Astrocyte (in vitro differentiated cells and primary cell): ENCODE data around the gene COL15A1.

ENCODE experiments used
- EZH2 ChIP-seq: IDR thresholded peaks from 2 replicates; pipeline ENCODE4 v1.6.1; 2012; ENCODE audit warnings: mild to moderate bottlenecking, low read length, inconsistent platforms; ENCODE audit not compliant: insufficient read depth
- TF ChIP-seq, protein P1 (sequence below): IDR thresholded peaks from 2 replicates; pipeline ENCODE4 v1.5.1; 2011; ENCODE audit warnings: low read depth, mild to moderate bottlenecking, inconsistent platforms, low read length, moderate library complexity; ENCODE audit not compliant: insufficient read depth

DNA sequence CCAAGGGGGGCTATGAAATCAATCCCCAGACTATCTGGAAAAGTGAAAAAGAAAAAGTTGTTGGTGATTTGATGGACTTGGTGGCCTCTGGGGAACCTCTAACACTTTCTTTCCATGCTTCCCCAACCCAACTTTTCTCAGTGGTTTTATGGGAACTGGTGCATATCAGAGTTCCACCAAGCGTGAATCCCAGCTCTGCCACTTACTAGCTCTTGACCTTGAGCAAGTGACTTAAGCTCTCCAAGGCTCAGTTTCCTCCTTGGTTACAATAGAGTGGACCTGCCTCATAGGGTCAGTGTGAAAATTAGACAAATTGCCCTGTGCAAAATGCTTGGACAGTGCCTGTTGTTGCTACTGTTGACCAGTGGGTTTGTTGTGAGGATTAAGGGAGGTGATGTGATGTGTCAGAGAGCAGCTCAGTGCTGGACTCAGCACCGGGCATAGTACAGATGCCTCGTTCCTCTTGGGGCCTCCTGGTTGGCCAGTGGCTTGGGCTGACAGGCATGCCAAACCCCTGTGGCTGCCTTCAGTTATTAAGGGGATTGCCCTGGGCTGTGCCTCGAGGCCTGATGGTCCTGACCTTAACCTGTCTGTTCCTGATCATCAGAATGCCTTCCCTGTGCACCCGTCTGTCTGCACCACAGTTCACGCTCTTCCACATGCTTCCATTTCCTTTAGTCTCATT is 49.3 kb downstream of the COL15A1 start:
- TF ChIP-seq, protein P1, sequence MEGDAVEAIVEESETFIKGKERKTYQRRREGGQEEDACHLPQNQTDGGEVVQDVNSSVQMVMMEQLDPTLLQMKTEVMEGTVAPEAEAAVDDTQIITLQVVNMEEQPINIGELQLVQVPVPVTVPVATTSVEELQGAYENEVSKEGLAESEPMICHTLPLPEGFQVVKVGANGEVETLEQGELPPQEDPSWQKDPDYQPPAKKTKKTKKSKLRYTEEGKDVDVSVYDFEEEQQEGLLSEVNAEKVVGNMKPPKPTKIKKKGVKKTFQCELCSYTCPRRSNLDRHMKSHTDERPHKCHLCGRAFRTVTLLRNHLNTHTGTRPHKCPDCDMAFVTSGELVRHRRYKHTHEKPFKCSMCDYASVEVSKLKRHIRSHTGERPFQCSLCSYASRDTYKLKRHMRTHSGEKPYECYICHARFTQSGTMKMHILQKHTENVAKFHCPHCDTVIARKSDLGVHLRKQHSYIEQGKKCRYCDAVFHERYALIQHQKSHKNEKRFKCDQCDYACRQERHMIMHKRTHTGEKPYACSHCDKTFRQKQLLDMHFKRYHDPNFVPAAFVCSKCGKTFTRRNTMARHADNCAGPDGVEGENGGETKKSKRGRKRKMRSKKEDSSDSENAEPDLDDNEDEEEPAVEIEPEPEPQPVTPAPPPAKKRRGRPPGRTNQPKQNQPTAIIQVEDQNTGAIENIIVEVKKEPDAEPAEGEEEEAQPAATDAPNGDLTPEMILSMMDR: no peak
- TF ChIP-seq EZH2: no peak
